Measurements from ENCODE around the gene ZDHHC5. TPM values are rescaled to one million over a fixed set of nuclear protein-coding genes. Genes with fewer than 3 reads are reported as not detected.

ZDHHC5 gene, protein sequence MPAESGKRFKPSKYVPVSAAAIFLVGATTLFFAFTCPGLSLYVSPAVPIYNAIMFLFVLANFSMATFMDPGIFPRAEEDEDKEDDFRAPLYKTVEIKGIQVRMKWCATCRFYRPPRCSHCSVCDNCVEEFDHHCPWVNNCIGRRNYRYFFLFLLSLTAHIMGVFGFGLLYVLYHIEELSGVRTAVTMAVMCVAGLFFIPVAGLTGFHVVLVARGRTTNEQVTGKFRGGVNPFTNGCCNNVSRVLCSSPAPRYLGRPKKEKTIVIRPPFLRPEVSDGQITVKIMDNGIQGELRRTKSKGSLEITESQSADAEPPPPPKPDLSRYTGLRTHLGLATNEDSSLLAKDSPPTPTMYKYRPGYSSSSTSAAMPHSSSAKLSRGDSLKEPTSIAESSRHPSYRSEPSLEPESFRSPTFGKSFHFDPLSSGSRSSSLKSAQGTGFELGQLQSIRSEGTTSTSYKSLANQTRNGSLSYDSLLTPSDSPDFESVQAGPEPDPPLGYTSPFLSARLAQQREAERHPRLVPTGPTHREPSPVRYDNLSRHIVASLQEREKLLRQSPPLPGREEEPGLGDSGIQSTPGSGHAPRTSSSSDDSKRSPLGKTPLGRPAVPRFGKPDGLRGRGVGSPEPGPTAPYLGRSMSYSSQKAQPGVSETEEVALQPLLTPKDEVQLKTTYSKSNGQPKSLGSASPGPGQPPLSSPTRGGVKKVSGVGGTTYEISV
- total RNA-seq, result 29.9 and 50.4 TPM in 2 replicates

DNA sequence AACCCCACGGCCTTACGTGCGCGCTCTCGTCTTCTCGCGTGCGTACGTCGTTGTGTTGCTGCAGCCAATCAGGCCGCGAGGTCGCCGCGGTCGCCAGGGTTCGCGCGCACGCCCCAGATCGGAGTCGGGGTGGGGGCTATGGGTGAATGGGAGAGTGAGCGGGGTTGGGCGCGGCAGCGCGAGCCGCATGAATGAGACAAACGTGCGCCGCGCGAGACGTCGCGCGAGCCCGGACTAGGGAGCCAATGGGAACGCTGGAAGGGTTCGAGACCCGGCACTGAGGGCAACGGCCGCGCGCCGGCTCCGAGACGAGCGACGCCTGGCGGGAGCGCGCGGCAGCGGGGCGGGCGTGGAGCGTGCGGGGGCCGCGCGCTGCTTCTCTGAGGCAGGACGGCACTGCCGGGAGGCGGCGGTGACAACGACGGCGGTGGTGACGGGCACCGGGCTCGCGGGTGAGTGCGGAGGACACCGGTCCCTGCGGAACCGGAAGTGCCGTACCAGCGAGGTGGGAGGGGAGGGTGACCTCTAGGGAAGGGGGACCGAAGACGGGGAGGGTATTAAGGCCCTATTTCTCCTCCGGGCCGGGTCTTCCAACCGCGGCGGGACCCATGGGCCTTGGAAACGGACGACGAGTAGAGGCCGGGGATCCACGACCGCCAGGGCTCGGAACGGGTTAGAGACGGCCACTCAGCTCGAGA lies at the start of gene ZDHHC5:
Gene ZDHHC5, plus strand, starts transcription at position 379 of the 698 bp plus-strand sequence. CDS start 4,977 bp downstream, outside the sequence.

DNA sequence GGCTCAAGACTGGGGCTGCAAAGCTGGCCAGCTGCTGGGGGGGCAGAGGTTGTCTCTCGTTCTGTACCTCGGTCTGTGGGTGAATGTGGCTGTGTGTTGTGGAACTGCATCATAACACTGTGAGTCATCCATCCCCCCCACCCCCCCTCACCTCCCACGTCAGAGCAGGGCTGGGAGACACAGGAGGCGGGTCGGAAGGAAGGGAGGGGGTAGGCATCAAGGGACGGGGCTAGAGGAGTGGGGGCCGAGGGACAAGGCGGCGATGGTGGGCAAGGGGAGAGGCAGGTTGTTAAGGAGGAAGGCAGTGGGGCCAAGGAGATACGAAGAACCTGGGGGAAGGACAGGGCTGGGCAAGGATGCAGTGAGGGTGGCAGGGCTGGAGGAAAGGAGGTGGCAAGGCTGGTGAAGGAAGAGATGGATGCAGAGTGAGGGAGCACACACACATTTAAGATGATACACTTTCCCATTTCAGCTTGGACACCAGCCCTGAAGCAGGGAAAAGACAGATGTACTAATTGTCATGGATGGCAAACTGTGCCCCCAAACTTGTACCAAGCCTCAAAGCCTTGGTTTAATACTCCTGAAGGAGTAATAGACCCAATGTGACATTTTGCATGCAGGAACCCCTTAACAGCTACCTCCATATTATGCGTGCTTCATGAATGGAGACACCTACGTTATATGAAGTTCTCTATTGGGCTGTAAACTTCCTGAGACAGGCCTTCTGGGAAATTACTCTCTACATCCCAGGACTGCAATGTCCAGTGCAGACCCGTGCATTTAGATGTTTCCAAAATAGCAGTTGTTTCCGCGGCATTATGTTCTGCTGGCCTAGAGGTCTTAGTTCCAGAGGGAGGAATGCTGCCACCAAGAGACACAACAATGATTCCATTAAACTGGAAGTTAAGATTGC lies 17.8 kb upstream of the ZDHHC5 start, which contains the start of gene YPEL4:
Gene YPEL4, minus strand, starts transcription at position 87 of the 913 bp plus-strand sequence. CDS start 2,805 bp downstream, outside the sequence.

DNA sequence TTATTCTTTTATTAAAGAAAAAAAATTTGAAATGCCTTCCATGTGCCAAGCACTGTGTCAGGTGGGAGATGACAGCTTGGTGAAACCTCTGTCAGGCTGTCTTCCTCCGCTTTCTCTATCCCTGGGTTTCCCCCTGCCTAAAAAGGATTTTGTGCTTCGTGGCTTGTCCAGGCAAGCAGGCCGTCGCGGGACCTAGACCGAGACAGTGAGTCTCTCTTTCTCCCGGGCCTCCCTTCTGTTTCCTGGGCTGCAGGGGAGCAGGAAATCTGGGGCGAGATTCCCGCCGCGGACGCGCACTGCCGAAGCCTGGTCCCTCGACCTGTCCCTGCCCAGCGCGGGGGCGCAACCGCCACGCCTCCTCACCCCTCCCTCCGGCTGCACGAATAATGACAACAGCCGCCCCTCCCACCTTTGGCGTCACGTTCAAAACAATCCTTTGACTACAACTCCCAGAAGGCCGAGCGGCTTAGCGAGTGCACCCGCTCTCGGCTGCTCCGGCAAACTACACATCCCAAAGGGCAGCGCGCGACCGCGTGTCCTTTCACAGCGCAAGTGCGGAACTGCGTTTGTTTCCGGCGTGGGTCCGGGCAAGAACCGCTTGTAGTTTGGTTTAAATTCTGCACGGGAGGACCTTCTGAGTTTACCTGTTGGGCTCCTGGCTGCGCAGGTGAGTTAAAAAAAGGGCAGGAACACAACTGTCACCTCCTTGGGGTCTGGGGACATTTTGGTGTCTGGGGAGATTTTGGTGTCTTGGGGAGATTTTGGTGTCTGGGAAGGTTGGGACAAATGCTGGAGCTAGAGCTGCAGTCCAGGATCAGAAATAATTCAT lies 10.5 kb upstream of the ZDHHC5 start, which contains the start of gene CLP1:
Gene CLP1, plus strand, starts transcription at position 569 of the 829 bp plus-strand sequence. CDS start 1,715 bp downstream, outside the sequence.

DNA sequence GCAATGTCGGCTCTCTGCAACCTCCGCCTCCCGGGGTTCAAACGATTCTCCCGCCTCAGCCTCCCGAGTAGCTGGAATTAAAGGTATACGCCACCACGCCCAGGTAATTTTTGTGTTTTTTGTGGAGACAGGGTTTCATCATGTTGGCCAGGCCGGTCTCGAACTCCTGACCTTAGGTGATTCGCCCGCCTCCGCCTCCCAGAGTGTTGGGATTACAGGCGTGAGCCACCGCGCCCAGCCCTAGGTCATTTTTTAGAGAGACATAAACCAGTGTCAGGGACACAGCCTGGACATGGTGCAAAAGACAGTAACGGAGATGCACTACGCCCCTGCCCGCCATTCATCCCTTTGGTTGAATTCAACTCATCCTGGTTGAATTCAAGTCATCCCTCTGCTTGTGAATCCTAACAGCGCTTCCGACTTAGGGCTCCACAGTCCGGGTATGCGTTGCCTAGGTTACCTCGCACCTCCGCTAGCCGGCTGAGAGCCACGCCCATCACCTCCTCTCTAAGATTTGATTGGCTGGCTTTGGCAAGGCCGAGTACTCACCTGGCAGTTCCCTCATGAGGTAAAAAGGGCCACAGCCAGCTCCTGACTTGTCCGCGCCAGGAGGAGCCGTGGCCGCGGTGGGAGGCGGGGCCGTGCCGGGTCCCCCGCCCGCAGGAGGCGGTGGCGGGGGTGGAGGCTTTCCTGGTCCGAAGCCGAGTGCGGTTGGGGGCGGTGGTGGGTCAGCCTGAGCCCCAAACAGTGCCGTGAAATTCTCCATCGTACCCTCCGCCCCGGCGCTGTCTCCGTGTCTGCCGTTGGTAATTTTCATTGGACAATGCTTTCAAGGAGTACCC lies 43.7 kb downstream of the ZDHHC5 start, which contains the start of gene MED19:
Gene MED19, minus strand, starts transcription at position 802 of the 842 bp plus-strand sequence. Its CDS starts 36 bp downstream, at position 766.

DNA sequence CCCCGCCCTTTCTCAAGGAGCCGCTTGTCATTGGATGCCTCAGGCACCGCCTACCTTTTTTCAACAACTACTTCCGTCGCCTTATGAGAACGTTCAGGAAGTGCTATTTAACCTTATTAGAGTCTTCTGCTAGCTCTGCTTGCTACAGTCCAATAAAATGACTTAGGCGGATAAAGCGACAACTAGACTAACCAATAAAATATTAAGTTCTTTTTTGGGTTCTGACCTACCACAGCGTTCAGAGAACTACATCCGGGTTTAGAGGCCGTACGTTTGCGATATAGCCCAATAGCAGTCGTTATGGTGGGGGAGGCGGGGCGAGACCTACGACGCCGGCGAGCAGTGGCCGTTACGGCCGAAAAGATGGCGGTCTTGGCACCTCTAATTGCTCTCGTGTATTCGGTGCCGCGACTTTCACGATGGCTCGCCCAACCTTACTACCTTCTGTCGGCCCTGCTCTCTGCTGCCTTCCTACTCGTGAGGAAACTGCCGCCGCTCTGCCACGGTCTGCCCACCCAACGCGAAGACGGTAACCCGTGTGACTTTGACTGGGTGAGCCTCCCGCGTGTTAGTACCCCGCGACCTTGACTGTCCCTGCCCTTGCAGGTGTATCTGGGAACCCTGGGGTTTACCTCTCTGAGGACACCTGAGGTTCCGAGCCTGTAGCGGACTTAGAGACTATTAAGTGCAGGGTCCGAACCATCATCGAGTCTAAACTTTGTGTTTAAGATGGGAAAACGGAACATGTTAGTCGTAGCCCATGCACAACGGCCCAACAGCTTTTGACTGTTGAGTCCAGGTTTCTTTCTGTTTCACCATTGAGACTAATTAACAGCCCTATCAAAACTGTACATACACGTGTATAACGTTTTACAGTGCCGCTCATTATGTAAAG lies 44.6 kb downstream of the ZDHHC5 start, which contains the start of gene TMX2:
Gene TMX2, plus strand, starts transcription at position 338 of the 895 bp plus-strand sequence. Its CDS starts 26 bp downstream, at position 364.

DNA sequence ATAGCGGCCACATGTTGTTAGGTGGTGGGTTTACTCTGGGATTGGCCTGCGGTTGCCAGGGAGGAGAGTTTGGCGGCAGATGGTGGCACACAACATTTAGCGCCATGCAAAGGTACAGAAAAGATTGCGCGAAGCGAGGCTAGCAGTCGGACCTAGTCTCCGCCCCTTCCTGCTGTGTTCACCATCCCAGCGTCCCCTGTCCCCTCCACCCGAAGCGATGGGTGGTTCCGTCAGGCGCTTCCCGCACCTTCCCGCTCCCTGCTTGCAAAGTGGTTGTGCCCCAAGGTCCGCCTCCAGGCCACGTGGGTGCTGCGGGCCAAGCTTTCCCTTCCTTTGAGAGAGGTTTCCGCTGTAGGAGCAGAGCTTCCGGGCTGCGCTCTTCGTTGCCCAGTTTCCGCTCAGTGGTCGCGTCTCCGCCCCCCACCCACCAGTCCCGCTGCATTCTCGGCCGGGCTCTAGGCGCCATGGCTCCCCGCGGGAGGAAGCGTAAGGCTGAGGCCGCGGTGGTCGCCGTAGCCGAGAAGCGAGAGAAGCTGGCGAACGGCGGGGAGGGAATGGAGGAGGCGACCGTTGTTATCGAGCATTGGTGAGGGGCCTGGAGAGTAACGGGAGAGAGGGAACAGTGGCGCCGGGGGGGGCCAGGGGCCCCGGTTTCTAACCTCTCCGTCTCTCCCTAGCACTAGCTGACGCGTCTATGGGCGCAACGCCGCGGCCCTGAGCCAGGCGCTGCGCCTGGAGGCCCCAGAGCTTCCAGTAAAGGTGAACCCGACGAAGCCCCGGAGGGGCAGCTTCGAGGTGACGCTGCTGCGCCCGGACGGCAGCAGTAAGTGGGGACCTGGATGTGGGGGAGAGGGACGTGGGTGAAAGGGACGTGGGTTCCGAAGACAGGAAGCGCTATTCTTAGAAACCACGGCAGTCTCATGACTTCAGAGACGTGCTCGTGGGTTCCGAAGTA lies 73.5 kb downstream of the ZDHHC5 start, which contains the start of gene SELENOH:
Gene SELENOH, plus strand, starts transcription at position 360 of the 955 bp plus-strand sequence. Its CDS starts 105 bp downstream, at position 465.

Other genes starting within 250 kb of the ZDHHC5 start
- 41.4 and 114 TPM in 2 replicates for gene SLC43A3, start 241.0 kb upstream of the ZDHHC5 start, total RNA-seq
- gene RTN4RL2, start 207.6 kb upstream of the ZDHHC5 start, total RNA-seq, result not detected in 2 replicates
- gene SLC43A1, start 152.4 kb upstream of the ZDHHC5 start, total RNA-seq, result 7.5 and 13.0 TPM in 2 replicates
- 43.1 and 59.2 TPM in 2 replicates for gene TIMM10, start 137.4 kb upstream of the ZDHHC5 start, total RNA-seq
- not detected in 2 replicates for gene SMTNL1, start 130.5 kb upstream of the ZDHHC5 start, total RNA-seq
- gene UBE2L6, start 100.4 kb upstream of the ZDHHC5 start, total RNA-seq, result 32.0 and 40.9 TPM in 2 replicates
- gene SERPING1, start 70.4 kb upstream of the ZDHHC5 start, total RNA-seq, result 1.7 and 21.4 TPM in 2 replicates
- 2.8 TPM in 1 of 2 replicates, not detected in the other for gene YPEL4, start 18.2 kb upstream of the ZDHHC5 start, total RNA-seq
- 14.4 and 23.6 TPM in 2 replicates for gene CLP1, start 10.4 kb upstream of the ZDHHC5 start, total RNA-seq
- gene MED19, start 44.1 kb downstream of the ZDHHC5 start, total RNA-seq, result 11.0 and 13.6 TPM in 2 replicates
- gene TMX2, start 44.5 kb downstream of the ZDHHC5 start, total RNA-seq, result 70.2 and 76.1 TPM in 2 replicates
- 77.0 and 77.5 TPM in 2 replicates for gene SELENOH, start 73.4 kb downstream of the ZDHHC5 start, total RNA-seq
- gene BTBD18, start 83.7 kb downstream of the ZDHHC5 start, total RNA-seq, result not detected in 2 replicates
- 96.1 and 104 TPM in 2 replicates for gene CTNND1, start 93.7 kb downstream of the ZDHHC5 start, total RNA-seq

Data from regular cardiac myocyte (primary cell).